HEK293 (cell line): ENCODE measurements around the gene LRP2BP.
"Not testable (repeated sequence)": the region's sequence is repeated elsewhere in the genome, so short reads cannot be mapped to it uniquely, and the experiment has no call there.

Experiments used
- MZF1 ChIP-seq: fragments of 450-650 bp; formaldehyde crosslinking; IDR thresholded peaks from 2 replicates; pipeline ENCODE4 v1.5.1; 2017; ENCODE audit warnings: missing biosample characterization, missing genetic modification characterization, borderline replicate concordance
- ZNF174 ChIP-seq: fragments of 450-650 bp; formaldehyde crosslinking; IDR thresholded peaks from 2 replicates; pipeline ENCODE4 v1.5.0; 2017; ENCODE audit warnings: missing biosample characterization, mild to moderate bottlenecking, missing genetic modification characterization
- ZNF184 ChIP-seq: fragments of 450-650 bp; IDR thresholded peaks from 2 replicates; pipeline ENCODE4 v1.5.1; 2018; ENCODE audit warnings: missing biosample characterization, mild to moderate bottlenecking, missing genetic modification characterization
- ZNF2 ChIP-seq: fragments of 450-650 bp; formaldehyde crosslinking; IDR thresholded peaks from 2 replicates; pipeline ENCODE4 v1.5.1; 2016; ENCODE audit warnings: missing biosample characterization, missing genetic modification characterization
- ZNF292 ChIP-seq: fragments of 450-650 bp; formaldehyde crosslinking; IDR thresholded peaks from 2 replicates; pipeline ENCODE4 v1.5.1; 2016; ENCODE audit warnings: low read depth, missing biosample characterization, missing genetic modification characterization, borderline replicate concordance
- ZNF549 ChIP-seq: fragments of 450-650 bp; IDR thresholded peaks from 2 replicates; pipeline ENCODE4 v1.5.1; 2018; ENCODE audit warnings: missing biosample characterization, missing genetic modification characterization, mild to moderate bottlenecking, inconsistent platforms, moderate library complexity
- TF ChIP-seq, protein P1 (sequence below): fragments of 450-650 bp; formaldehyde crosslinking; IDR thresholded peaks from 2 replicates; pipeline ENCODE4 v1.5.1; 2016; ENCODE audit warnings: missing biosample characterization, missing genetic modification characterization
- TF ChIP-seq, protein P2 (sequence below): fragments of 450-650 bp; formaldehyde crosslinking; IDR thresholded peaks from 2 replicates; pipeline ENCODE4 v1.5.1; 2016; ENCODE audit warnings: missing biosample characterization, missing genetic modification characterization

DNA sequence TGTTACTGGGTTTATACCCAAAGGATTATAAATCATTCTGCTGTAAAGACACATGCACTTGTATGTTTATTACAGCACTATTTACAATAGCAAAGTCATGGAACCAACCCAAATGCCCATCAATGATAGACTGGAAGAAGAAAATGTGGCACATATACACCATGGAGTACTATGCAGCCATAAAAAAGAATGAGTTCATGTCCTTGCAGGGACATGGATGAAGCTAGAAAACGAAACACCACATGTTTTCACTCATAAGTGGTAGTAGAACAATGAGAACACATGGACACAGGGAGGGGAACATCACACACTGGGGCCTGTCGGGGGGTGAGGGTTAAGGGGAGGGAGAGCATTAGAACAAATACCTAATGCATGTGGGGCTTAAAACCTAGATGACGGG lies 78.3 kb downstream of the LRP2BP start:
- TF ChIP-seq, protein P1, sequence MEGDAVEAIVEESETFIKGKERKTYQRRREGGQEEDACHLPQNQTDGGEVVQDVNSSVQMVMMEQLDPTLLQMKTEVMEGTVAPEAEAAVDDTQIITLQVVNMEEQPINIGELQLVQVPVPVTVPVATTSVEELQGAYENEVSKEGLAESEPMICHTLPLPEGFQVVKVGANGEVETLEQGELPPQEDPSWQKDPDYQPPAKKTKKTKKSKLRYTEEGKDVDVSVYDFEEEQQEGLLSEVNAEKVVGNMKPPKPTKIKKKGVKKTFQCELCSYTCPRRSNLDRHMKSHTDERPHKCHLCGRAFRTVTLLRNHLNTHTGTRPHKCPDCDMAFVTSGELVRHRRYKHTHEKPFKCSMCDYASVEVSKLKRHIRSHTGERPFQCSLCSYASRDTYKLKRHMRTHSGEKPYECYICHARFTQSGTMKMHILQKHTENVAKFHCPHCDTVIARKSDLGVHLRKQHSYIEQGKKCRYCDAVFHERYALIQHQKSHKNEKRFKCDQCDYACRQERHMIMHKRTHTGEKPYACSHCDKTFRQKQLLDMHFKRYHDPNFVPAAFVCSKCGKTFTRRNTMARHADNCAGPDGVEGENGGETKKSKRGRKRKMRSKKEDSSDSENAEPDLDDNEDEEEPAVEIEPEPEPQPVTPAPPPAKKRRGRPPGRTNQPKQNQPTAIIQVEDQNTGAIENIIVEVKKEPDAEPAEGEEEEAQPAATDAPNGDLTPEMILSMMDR (tag by site-specific recombination) = not testable (repeated sequence)
- not testable (repeated sequence) for TF ChIP-seq ZNF184 (tag by site-specific recombination); ZNF2; ZNF292 (tag by site-specific recombination); MZF1 (tag by site-specific recombination); ZNF549; ZNF174 (tag by site-specific recombination)
- TF ChIP-seq, protein P2, sequence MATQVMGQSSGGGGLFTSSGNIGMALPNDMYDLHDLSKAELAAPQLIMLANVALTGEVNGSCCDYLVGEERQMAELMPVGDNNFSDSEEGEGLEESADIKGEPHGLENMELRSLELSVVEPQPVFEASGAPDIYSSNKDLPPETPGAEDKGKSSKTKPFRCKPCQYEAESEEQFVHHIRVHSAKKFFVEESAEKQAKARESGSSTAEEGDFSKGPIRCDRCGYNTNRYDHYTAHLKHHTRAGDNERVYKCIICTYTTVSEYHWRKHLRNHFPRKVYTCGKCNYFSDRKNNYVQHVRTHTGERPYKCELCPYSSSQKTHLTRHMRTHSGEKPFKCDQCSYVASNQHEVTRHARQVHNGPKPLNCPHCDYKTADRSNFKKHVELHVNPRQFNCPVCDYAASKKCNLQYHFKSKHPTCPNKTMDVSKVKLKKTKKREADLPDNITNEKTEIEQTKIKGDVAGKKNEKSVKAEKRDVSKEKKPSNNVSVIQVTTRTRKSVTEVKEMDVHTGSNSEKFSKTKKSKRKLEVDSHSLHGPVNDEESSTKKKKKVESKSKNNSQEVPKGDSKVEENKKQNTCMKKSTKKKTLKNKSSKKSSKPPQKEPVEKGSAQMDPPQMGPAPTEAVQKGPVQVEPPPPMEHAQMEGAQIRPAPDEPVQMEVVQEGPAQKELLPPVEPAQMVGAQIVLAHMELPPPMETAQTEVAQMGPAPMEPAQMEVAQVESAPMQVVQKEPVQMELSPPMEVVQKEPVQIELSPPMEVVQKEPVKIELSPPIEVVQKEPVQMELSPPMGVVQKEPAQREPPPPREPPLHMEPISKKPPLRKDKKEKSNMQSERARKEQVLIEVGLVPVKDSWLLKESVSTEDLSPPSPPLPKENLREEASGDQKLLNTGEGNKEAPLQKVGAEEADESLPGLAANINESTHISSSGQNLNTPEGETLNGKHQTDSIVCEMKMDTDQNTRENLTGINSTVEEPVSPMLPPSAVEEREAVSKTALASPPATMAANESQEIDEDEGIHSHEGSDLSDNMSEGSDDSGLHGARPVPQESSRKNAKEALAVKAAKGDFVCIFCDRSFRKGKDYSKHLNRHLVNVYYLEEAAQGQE (tag by site-specific recombination) = not testable (repeated sequence)
